Panc1 (cell line): ENCODE results near the gene CRLF1.

ENCODE experiments used
- CTCF ChIP-seq: fragments of 450-650 bp; IDR thresholded peaks from 2 replicates; pipeline ENCODE4 v1.5.1; 2017; ENCODE audit warnings: mild to moderate bottlenecking
- POLR2AphosphoS5 ChIP-seq: IDR thresholded peaks from 2 replicates; pipeline ENCODE4 v1.6.1; 2012; ENCODE audit warnings: mild to moderate bottlenecking, low read depth, low read length, moderate library complexity
- SIN3A ChIP-seq: IDR thresholded peaks from 2 replicates; pipeline ENCODE4 v1.6.1; 2012; ENCODE audit warnings: low read depth, mild to moderate bottlenecking, low read length, moderate library complexity, borderline replicate concordance; ENCODE audit not compliant: insufficient read depth
- TCF7L2 ChIP-seq: IDR thresholded peaks from 2 replicates; pipeline ENCODE4 v1.6.1; 2011; ENCODE audit warnings: mild to moderate bottlenecking, low read depth, low read length, inconsistent platforms
- TF ChIP-seq, protein P1 (sequence below), 2 experiments: IDR thresholded peaks; 2 replicates each; pipeline ENCODE4 v1.6.1; 2011 to 2012; ENCODE audit warnings: low read depth in 2 of 2, control low read depth in 1 of 2, low read length in 1 of 2, mild to moderate bottlenecking in 1 of 2, moderate library complexity in 1 of 2; ENCODE audit not compliant: insufficient read depth in 1 of 2

DNA sequence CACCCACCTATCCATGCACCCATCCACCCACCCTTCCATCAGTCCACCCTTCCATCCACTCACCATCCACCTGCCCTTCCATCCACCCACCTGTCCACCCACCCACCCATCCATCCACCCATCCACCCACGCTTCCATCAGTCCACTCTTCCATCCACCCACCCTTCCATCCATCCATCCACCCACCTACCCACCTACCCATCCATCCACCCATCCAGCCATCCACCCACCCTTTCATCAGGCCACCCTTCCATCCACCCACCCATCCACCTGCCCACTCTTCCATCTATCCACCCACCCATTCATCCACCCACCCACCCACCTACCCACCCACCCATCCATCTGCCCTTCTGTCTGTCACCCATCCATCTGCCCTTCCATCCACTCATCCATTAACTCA, 47.3 kb upstream of the CRLF1 start:
- TF ChIP-seq CTCF (no peak), POLR2AphosphoS5 (no peak), TCF7L2 (no peak), SIN3A (no peak)
- TF ChIP-seq, protein P1, sequence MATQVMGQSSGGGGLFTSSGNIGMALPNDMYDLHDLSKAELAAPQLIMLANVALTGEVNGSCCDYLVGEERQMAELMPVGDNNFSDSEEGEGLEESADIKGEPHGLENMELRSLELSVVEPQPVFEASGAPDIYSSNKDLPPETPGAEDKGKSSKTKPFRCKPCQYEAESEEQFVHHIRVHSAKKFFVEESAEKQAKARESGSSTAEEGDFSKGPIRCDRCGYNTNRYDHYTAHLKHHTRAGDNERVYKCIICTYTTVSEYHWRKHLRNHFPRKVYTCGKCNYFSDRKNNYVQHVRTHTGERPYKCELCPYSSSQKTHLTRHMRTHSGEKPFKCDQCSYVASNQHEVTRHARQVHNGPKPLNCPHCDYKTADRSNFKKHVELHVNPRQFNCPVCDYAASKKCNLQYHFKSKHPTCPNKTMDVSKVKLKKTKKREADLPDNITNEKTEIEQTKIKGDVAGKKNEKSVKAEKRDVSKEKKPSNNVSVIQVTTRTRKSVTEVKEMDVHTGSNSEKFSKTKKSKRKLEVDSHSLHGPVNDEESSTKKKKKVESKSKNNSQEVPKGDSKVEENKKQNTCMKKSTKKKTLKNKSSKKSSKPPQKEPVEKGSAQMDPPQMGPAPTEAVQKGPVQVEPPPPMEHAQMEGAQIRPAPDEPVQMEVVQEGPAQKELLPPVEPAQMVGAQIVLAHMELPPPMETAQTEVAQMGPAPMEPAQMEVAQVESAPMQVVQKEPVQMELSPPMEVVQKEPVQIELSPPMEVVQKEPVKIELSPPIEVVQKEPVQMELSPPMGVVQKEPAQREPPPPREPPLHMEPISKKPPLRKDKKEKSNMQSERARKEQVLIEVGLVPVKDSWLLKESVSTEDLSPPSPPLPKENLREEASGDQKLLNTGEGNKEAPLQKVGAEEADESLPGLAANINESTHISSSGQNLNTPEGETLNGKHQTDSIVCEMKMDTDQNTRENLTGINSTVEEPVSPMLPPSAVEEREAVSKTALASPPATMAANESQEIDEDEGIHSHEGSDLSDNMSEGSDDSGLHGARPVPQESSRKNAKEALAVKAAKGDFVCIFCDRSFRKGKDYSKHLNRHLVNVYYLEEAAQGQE (IDR thresholded peaks at IDR 0.05; ENCODE audit: insufficient read depth in 1 of 2, low read depth in 2 of 2, low read length in 1 of 2) = no peak
